HK-2 (cell line): Measurements from ENCODE around the gene PPFIA4.

Experiments used
- DNase-seq: peaks from one replicate; pipeline ENCODE4 v3.0.0-alpha.2; 2018; ENCODE audit not compliant: unreplicated experiment

PPFIA4 gene

DNA sequence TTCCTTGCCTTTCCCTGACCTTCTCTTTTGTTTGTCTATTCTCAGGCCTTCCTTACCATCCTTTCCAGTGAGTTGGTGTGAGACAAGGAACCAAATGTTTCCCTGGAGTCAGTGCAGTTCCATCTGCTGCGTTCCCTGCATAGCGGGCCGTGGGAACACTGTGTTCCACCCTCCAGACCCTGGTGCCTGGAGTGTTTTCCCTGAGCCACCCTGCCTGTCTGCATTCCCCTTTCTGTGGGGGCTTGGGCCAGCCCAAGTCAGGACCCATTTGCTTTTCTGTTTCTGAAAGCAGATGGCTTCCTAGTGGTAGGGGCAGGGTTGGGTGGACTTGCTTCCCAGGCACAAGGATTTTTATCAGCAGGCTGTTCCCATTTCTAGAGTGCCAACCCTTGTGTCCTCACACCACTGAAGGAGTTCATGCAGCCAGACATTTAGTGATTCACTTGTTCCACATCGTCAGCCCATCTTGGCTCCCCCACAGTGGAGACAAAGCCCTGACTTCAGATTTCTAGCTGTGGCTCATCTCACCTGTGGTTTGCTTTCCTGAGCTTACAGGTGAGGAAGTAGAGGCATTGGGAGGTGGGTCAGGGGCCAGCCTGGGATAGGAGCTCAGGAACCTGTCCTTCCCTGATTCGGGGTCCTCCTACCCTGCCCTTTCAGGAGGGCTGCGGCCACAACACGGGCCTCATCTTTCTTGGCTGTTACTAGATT is 73.7 kb downstream of the PPFIA4 start:
- DNase-seq, result no peak

DNA sequence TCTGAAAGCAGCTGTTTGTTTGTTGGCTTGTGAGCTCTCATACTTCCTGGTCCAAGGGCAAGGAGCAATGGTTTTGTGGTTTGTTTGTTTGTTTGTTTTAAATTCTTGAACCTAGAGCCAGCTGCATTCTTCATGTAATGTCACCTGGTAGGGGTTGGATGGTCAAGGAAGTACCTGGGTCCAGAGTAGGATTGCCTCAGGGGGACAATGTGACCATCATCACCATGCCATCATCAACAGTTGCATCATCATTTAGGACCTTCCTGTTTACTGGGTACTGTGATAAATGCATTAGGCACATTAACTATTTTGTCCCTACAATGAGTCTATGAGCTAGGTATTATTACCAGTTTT is 74.2 kb downstream of the PPFIA4 start:
- DNase-seq, result no peak

DNA sequence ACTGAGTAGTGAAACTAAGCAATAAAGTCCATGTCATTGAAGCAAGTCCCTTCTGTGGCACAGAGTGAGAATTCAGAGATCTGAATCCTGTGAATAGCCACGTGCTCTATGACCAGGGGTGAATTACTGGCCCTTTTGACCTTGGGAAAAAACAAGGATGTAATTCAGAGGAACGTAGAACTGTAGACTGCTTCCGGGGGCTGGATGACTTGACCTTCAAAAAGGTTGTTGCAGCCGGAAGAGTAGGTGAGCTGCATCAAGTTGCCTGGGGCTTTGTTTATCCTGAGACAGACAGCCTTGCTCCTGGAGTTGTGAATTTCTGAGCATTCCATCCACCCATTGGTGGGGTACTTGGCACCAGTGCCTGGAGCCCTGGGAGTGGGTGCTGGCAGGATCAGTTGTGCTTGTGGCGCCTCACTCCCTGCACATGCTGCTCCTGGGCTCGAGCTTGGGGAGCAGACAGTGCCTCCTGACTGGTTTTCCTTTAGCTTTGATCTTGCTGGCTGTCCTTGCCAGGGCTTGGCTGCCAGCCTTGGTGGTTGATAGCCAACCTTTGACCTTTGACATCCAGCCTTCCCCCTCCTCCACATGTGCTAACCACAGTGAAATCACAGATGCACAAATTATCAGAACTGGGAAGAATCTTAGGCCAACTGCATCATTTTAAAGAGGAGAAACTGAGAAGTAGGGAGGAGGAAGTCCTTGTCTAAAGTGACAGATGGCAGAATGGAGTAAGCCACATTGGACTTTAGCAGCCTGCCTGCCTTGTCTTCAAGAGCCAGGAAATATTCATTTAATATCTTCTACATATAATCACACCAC is 75.7 kb downstream of the PPFIA4 start:
- no peak for DNase-seq

- DNase-seq, result no peak
These were observed 76.9 kb downstream of the PPFIA4 start for GRCh38 chr1:203103216-203103615.

DNA sequence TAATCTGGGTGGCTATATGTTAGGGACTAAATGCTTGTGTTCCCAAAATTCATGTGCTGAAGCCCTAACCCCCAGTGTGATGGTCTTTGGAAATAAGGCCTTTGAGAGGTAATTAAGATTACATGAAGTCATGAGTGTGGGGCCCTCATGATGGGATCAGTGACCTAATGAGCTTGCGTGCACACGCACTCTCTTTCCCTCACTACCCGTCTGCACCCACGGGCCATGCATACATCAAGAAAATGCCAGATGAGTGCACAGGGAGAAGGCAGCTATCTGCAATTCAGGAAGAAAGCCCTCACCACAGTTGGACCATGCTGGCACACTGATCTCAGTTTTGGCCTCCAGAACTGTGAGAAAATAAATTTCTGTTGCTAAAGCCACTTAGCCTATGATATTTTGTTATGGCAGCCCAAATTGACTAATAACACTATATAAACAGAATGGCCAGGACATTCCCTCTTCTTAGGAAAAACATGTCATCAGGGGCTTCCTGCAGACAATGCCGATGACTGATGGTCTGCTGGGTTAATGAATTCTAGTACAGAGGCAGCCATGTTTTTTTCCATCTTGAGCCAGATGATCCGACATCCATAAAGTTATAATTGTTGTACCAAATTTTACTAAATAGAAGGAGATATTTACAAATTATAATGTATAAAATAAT is 77.7 kb downstream of the PPFIA4 start:
- no peak for DNase-seq

DNA sequence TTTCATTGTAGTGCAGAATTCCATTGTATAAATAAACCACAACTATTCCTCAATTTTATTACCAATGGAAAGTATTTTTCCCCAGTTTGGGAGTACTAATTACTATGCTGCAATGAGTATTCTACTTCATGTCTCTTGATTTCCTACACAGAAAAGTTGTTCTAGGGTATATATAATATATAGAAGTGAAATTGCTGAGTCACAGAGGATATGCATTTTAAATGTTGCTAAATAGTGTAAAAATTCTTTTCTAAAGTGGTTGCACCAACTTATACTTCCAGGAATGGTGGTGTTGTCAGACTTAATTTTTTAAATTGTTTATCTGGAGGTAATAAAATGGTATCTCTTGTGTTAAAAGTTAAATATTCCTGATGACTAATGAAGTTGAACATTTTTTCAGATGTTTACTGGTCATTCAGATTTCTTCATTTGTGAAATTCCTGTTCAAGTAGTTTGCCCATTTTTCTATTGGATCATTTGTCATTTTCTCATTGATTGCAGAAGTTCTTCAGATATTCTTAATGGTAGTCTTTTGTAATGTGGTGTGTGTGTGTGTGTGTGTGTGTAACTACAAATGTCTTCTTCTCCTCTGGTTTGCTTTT is 78.6 kb downstream of the PPFIA4 start:
- DNase-seq, result no peak

GRCh38 chr1:203112475-203112874 is 86.2 kb downstream of the PPFIA4 start:
- DNase-seq, result no peak

- no peak for DNase-seq
These were observed 87.0 kb downstream of the PPFIA4 start for GRCh38 chr1:203113308-203113707.

DNA sequence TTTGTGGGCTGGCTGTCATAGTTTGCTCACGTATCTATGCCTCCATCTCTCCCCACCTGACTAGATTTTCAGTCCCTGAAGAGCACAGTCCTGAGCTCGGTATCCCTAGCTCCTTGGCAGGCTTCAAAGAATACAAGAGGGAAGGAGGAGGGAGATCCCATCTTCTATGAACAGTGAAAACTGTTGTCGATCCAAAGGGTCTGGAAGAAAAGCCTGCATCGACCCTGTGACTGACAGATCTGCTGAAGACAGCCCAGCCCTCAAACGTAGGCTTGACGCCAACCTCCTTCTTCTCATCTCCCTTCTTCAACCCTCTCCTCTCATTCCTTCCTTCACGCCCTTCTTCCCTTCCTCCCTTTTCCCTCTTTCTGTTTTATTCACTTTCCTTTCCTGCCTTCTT is 87.9 kb downstream of the PPFIA4 start:
- no peak for DNase-seq

DNA sequence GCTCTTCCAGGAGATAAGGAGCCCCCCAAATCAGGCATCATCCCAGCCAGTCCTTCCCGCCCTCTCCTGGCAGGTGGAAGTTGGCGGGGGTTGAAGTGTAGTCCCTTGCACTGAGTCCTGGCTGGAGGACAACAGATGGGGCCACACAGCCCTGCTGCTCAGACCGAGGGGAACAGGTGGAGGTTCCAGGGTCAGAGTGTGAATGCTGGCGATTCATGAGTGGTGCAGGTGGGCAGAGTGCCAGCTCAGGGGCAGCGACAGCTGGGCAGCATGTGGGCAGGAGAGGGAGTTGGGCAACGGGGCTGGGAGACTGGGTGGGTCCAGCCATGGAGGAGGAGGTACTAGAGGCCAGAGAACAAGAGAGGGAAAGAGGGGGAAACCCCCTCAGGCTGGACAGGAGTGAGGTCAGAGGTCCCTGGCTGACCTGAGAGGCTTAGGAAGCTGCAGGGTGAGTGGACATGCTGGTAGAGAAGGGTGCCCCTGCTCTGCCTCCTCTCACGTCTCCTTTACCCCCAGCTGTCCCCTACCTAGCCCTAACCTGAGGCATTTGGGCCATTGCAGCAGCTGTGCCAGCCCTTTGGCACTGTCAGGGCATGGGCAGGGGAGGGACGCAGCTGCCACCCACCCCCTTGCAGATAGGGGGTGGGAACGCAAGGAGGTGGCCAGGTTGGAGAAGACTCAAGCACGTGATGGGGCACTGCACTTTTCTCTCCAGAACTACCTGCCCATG is 90.0 kb downstream of the PPFIA4 start:
- no peak for DNase-seq

DNA sequence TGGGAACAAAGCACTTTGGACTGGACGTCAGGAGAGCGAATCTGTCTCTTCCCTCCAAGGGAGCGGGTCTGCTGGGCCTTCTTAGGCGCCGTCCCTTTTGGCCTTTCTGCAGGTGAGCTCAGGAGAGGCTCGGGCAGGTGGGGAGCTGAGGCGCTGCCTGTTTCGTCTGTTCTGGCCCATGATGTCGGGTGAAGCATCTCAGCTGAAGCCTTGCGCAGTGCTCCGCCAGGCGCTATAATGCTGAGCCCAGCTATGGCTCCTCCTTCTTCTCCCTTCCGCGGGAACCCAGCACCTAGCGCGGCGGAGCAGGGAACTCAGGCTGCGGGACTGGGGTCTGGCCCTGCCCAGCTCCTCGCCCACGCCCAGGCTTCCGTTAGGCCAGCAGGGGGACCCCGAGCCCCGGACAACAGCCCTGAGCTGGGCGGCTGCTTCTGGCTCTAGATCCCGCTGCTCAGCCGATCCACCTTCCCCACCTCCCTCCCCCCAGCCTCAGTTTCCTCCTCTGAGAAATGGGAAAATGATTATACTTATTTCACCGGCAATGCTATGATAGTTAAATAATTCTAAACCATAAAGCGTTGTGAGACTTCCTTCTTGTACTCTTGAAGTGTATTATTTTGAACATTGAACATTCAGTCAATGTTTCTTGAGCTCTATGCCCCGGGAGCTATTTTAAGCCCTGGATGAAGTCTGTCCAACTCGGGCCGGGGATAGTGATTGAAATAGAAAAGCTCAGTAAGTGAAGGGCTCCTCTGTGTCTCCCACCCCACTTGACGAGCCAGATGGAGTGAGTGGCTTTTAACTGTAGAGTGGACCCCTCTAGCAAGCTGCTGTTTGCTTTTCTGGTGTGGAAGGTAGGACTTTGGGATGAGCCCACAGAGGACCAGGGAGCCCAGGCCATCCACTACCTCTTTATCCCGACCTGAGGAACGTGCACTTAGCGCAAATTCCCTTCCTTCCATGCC is 91.6 kb downstream of the PPFIA4 start:
- peak; percentile 81 for DNase-seq

DNA sequence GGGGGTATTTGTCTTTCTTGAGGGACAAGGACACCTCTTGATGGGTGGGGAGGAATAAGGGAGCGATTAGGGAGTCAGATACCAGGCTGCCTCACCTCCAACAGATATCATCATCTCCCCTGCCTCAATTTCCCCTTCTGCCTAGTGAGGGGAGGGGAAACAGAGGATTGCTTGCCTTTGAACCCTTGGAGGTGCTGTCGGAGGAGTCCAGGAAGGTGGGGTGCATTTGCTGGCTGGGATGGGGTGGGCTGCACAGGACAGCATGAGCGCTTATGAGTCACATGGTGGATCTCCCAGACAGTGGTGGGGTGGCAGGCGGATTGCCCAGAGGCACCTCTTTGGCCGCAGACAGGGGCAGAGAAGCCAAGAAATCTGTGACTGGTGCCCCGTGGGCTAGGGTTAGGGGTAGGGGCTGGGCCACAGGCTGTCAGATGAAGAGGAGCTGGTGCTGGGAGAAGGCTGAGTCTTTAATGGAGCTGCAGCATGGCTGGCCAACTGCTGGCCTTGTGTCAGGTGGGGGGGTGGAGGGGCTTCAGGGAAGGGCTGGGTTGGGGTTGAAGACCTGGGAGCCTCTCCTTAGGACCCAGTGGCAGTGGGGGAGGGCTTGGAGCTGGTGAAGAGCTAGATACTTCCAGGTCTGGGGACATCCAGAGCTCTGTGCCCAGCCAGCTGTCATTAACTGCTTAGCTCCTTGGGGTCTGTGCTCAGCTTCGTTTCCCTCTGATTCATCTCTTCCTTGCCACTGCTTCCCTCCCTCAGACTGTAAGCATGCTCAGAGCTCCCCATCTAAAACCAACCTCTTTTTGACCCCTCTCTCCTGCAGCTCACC is 94.2 kb downstream of the PPFIA4 start:
- DNase-seq, result no peak

- no peak for DNase-seq
These were observed 95.1 kb downstream of the PPFIA4 start for GRCh38 chr1:203121186-203122015.

DNA sequence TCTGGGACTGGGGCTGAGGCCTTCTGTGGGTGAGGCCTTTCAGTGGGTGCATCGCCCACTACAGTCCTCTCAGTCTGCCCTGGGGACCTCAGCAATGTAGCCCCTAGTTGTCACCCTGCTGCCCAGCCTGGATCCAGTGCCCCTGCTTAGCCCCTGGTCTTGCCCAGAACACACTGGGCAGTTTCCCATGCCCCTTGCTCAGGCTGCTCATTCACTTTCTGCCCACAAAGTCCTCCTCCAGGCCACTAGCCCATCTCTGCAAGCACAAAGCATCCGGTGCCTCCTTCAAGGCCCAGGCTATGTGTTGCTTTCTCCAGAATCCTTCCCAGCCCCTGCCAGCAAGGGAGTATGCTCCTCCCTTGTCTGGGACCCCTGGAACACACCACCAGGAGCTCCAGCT is 95.9 kb downstream of the PPFIA4 start:
- no peak for DNase-seq

DNA sequence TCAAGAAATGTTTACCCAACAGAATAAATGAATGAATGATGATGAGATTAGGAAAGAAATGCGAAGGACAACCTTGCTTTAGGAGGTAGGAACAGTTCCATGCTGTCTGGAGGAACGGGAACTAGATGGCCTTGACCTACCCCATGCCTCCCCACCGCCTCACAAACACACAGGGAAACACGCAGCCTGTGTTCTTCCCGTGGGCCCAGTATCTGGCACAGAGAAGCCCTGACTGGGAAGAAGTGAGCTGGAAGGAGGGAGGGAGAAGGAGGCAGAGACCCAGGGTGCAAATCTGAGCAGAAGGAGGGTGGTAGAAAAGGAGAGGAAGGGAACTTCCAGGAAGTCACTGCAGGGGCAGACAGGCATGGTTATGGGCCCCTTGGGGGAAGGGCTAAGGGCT is 97.7 kb downstream of the PPFIA4 start:
- no peak for DNase-seq

DNA sequence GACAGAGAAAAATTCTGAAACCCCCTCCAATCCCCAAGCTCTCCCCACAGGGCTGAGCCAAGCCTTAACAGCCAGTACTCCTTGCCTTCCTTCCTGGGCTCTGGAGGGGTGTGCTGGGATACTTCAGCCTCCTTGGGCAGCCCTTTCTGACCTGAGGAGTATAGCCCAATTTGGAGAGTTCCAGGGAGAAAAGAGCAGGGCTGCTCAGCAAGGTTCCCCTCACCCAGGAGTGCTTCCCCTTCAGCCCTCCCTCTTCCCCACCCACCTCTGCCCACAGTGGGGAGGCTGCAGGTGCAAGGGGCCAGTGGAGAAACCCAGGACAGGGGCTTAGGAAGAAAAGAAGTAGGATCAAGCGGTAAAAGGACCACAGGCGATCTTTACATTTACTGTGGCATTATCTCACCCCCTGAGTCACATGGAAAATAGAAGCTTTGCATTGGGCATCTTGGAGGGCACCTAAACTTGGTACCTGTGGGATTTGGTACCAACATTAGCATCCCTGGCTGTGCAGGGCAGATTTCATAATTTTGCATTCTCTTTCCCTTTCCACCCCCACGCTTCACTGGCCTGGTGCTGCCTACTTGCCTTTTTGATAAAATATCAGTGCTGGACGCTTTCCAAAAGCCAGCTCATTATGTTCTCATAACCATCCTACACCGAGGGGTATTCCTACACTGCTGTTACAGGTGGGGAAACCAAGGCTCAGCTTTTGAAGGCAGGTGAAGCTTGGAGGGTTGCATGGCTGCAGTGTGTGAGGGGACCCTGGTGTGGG is 98.4 kb downstream of the PPFIA4 start:
- DNase-seq, result no peak

DNA sequence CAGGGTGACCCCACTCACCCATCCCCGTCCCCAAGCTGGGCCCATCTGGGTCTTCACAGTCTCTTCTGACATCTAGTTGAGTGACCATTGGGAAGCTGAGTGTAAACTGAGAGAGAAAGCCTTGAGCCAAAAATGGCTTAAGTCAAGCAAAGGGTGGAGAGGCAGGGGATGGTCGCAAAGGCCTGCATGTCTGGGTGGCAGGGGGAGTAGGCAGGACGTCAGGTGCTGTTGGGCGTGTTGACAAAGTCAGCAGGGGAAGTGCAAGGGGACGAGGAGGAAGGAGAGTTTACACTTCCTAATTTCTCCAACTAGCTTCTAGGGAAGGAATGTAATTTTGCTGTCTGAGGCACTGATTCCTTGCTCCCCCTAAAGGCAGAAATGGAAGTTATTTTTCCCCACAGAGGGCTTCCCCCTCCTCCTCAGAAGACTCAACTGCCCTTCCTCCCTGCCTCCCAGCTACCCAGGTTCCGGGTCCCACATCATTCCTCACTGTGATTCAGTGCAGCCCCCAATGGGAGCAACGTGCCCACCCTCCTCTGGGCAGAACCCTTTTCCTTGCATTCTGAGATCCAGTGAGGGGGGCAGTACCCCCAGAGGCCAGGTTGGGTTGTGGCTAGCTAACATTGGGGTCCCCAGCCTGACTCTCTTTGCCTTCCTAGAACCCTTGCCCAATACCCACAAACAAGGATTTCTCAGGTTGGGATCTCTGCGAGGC is 100.0 kb downstream of the PPFIA4 start:
- DNase-seq, result no peak
